Measurements from ENCODE around the gene ARHGAP12. TPM values are rescaled to one million over a fixed set of nuclear protein-coding genes. Genes with fewer than 3 reads are reported as not detected.
A peak's percentile ranks its signal among the peaks of the same experiment; 100 is the strongest.
"Not testable (repeated sequence)": the region's sequence is repeated elsewhere in the genome, so short reads cannot be mapped to it uniquely, and the experiment has no call there.

The ARHGAP12 gene
- total RNA-seq, 1 donor from 2014 or later: 27.2 TPM

- H3K4me1 ChIP-seq: peaks cover 15% of the 10 kb centered on the region
- H3K36me3 ChIP-seq: no peaks in the 10 kb centered on the region
- no peak overlapping the region for H3K27ac ChIP-seq
- ATAC-seq (no peak), DNase-seq (no peak)
- no peaks in the 10 kb centered on the region for H3K27me3 ChIP-seq
- no peaks in the 10 kb centered on the region for H3K9me3 ChIP-seq
- TF ChIP-seq, protein P1, sequence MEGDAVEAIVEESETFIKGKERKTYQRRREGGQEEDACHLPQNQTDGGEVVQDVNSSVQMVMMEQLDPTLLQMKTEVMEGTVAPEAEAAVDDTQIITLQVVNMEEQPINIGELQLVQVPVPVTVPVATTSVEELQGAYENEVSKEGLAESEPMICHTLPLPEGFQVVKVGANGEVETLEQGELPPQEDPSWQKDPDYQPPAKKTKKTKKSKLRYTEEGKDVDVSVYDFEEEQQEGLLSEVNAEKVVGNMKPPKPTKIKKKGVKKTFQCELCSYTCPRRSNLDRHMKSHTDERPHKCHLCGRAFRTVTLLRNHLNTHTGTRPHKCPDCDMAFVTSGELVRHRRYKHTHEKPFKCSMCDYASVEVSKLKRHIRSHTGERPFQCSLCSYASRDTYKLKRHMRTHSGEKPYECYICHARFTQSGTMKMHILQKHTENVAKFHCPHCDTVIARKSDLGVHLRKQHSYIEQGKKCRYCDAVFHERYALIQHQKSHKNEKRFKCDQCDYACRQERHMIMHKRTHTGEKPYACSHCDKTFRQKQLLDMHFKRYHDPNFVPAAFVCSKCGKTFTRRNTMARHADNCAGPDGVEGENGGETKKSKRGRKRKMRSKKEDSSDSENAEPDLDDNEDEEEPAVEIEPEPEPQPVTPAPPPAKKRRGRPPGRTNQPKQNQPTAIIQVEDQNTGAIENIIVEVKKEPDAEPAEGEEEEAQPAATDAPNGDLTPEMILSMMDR (IDR thresholded peaks at IDR 0.05): no peak
- no peak overlapping the region for H3K4me3 ChIP-seq
- intact Hi-C loops (cut with DNase I): no loop called here
Measured at GRCh38 chr10:31897506-31897905, 31.1 kb downstream of the ARHGAP12 start.

DNA sequence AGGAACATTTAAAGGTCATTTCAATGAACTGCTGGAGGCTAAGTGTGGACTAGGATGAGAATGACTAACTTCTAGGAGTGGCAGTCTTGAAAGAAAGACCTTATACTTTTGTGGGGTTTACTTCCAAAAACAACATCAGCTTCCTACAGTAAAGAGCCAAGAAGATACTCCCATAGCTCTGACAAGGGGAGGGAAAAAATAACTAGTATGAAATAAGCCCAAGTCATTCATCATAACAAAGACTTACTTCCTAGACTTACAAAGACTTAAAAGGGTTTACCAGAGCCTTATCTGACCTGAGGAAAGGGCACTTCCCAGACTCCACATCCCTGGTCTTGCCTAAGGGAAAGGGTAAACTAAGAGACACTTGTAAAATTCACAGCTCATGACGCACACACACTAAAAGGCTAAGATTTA, 31.7 kb downstream of the ARHGAP12 start:
- Histone ChIP-seq H3K4me1 (peaks cover 15% of the 10 kb centered on the region), H3K9me3 (no peaks in the 10 kb centered on the region), H3K27me3 (no peaks in the 10 kb centered on the region), H3K27ac (no peak overlapping the region), H3K36me3 (no peaks in the 10 kb centered on the region), H3K4me3 (no peak overlapping the region)
- ATAC-seq (peak; percentile 26), DNase-seq (no peak)
- intact Hi-C loops (cut with DNase I): no loop called here
- TF ChIP-seq, protein P1 (IDR thresholded peaks at IDR 0.05): no peak

GRCh38 chr10:31895722-31896121, 32.9 kb downstream of the ARHGAP12 start:
- H3K27ac ChIP-seq; H3K4me3 ChIP-seq; ATAC-seq; intact Hi-C loops (cut with DNase I); H3K9me3 ChIP-seq; H3K27me3 ChIP-seq; H3K36me3 ChIP-seq; DNase-seq: not testable (repeated sequence)
- peaks cover 15% of the 10 kb centered on the region for H3K4me1 ChIP-seq

- no peak overlapping the region for H3K4me3 ChIP-seq
- no peak overlapping the region for H3K27ac ChIP-seq
- no peaks in the 10 kb centered on the region for H3K27me3 ChIP-seq
- DNase-seq (no peak), ATAC-seq (no peak)
- no peaks in the 10 kb centered on the region for H3K9me3 ChIP-seq
- no peaks in the 10 kb centered on the region for H3K36me3 ChIP-seq
- TF ChIP-seq, protein P1 (IDR thresholded peaks at IDR 0.05): no peak
- intact Hi-C loops (cut with DNase I): no loop called here
- H3K4me1 ChIP-seq: peaks cover 7% of the 10 kb centered on the region
Measured at GRCh38 chr10:31888442-31888841, 40.2 kb downstream of the ARHGAP12 start.

DNA sequence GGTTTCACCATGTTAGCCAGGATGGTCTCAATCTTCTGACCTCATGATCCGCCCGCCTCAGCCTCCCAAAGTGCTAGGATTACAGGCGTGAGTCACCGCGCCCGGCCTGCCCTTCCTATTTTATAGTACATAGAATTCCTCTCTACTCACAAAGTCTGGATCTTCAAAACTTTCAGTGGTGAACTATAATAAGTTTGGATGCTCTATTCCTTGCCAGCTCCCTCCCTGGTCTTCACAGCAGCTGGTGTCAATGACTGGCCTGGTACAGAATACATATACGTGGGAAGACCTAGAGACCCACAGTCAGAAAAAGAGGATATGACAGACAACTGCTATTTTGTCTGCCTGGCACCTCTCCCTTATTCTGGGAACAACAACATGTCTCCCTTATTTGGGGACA, 40.8 kb downstream of the ARHGAP12 start:
- DNase-seq: no peak
- H3K27me3 ChIP-seq: no peaks in the 10 kb centered on the region
- H3K9me3 ChIP-seq: no peaks in the 10 kb centered on the region
- TF ChIP-seq, protein P1 (IDR thresholded peaks at IDR 0.05): no peak
- H3K36me3 ChIP-seq: no peaks in the 10 kb centered on the region
- no peak for ATAC-seq
- intact Hi-C loops (cut with DNase I): no loop called here
- no peak overlapping the region for H3K4me3 ChIP-seq
- H3K27ac ChIP-seq: no peak overlapping the region
- H3K4me1 ChIP-seq: peaks cover 7% of the 10 kb centered on the region

DNA sequence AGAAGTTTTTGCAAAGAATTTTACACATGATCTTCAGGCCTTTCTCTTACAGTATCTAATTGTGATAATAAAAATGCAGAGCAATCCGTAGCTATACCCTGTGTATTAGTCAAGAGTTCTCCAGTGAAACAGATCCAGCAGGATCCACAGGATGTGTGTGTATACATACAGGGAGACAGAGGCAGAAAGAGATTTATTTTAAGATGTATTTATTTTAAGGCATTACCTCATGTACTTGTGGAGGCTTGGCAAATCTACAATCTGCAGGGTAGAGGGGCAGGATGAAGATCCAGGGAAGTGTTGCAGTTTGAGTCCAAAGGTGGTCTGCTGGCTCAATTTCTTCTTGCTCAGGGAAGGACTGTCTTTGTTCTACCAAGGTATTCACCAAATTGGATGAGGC, 41.7 kb downstream of the ARHGAP12 start:
- Histone ChIP-seq H3K27ac (no peak overlapping the region), H3K4me3 (no peak overlapping the region), H3K36me3 (no peaks in the 10 kb centered on the region), H3K27me3 (no peaks in the 10 kb centered on the region), H3K4me1 (peaks cover 7% of the 10 kb centered on the region), H3K9me3 (no peaks in the 10 kb centered on the region)
- no peak for DNase-seq
- TF ChIP-seq, protein P1 (IDR thresholded peaks at IDR 0.05): no peak
- no peak for ATAC-seq
- intact Hi-C loops (cut with DNase I): no loop called here

Data from upper lobe of right lung (tissue), 1 donor.